ENCODE data around the gene IPO11. TPM values are rescaled to one million over a fixed set of nuclear protein-coding genes. Genes with fewer than 3 reads are reported as not detected.
"Not testable (repeated sequence)": the region's sequence is repeated elsewhere in the genome, so short reads cannot be mapped to it uniquely, and the experiment has no call there.

Gene IPO11
- total and polyA plus RNA-seq, 5 donors from 2014 or later, result 3.7 to 23.3 (median 6.8) TPM

DNA sequence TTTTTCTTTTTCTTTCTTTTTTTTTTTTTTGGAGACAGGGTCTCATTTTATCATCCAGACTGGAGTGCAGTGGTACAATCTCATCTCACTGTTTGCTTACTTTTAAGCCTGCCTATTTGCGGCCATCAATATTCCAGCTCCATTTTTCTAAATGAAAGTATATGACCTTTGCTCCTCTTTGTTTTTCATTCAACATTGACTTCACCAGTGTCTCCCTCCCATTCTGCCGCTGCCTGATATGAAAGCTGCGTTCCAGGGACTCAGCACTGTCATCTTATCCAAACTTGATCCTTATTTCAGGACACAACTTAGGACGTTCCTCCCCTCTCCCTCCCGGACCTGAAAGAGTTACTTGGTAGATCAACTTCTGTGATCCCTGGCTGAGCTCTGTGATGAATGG is 239.7 kb downstream of the IPO11 start:
- Mint-ChIP-seq H3K27me3 (no peaks in the 10 kb centered on the region), H3K36me3 (no peaks in the 10 kb centered on the region), H3K4me3 (no peak overlapping the region), H3K27ac (no peak overlapping the region), H3K4me1 (peaks cover 0 to 3% (median 0%) of the 10 kb centered on the region in 4 donors), H3K9me3 (peaks cover 0 to 2% (median 0%) of the 10 kb centered on the region in 7 donors)
- no peaks in the 10 kb centered on the region for H3K4me1 ChIP-seq (ENCODE audit: control insufficient read depth, insufficient read depth, low read length, poor library complexity, severe bottlenecking)
- H3K27ac ChIP-seq (ENCODE audit: insufficient read depth, low read length, poor library complexity, severe bottlenecking), result no peak overlapping the region
- H3K27me3 ChIP-seq (ENCODE audit: control insufficient read depth, insufficient read depth, low read length), result no peaks in the 10 kb centered on the region
- ATAC-seq (ENCODE audit: low read depth in 2 of 2) (no peak), DNase-seq (no peak)
- H3K36me3 ChIP-seq (ENCODE audit: control insufficient read depth, insufficient read depth, low read length), result no peaks in the 10 kb centered on the region
- H3K9me3 ChIP-seq (ENCODE audit: control insufficient read depth in 2 of 2, low read length in 2 of 2), result no peaks in the 10 kb centered on the region
- no peak overlapping the region for H3K4me3 ChIP-seq (ENCODE audit: low read depth, low read length)

- no peak overlapping the region for H3K4me3 ChIP-seq (ENCODE audit: low read depth, low read length)
- Mint-ChIP-seq H3K4me1 (peaks cover 0 to 3% (median 0%) of the 10 kb centered on the region in 4 donors), H3K27me3 (no peaks in the 10 kb centered on the region), H3K27ac (no peak overlapping the region), H3K4me3 (no peak overlapping the region), H3K36me3 (no peaks in the 10 kb centered on the region), H3K9me3 (peaks cover 0 to 7% (median under 1%) of the 10 kb centered on the region in 7 donors)
- no peak for ATAC-seq (ENCODE audit: low read depth in 2 of 2)
- DNase-seq, result no peak
- no peaks in the 10 kb centered on the region for H3K9me3 ChIP-seq (ENCODE audit: control insufficient read depth in 2 of 2, low read length in 2 of 2)
- no peaks in the 10 kb centered on the region for H3K27me3 ChIP-seq (ENCODE audit: control insufficient read depth, insufficient read depth, low read length)
- H3K36me3 ChIP-seq (ENCODE audit: control insufficient read depth, insufficient read depth, low read length), result no peaks in the 10 kb centered on the region
- H3K27ac ChIP-seq (ENCODE audit: insufficient read depth, low read length, poor library complexity, severe bottlenecking), result no peak overlapping the region
- H3K4me1 ChIP-seq (ENCODE audit: control insufficient read depth, insufficient read depth, low read length, poor library complexity, severe bottlenecking), result no peaks in the 10 kb centered on the region
These were observed 240.7 kb downstream of the IPO11 start for GRCh38 chr5:62653001-62653863.

DNA sequence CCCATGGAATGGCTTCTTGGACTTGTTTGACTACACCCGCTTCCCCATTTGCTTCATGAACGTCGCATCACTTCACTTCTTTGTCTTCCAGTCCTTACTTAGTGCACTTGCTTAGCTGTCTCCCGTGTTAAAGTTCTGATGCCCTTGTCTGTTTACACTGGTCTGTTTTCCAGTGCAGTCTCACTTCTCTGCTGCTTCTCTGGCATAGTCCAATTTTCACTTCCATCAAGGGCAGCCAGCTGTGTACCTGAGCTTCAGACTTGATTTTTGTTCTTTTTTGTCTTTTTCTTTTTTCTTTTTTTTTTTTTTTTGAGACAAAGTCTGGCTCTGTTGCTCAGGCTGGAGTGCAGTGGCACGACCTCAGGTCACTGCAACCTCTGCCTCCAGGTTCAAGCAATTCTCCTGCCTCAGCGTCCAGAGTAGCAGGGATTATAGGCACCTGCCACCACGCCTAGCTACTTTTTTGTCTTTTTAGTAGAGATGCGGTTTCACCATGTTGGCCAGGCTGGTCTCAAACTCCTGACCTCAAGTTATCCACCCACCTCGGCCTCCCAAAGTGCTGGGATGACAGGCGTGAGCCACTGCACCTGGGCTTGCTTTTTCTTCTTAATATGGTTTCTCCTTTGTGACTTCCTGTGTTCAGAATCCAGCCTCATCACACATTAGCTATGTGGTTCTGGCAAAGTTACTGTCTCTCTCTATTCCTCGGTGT is 241.5 kb downstream of the IPO11 start:
- H3K4me3 Mint-ChIP-seq, result no peak overlapping the region

DNA sequence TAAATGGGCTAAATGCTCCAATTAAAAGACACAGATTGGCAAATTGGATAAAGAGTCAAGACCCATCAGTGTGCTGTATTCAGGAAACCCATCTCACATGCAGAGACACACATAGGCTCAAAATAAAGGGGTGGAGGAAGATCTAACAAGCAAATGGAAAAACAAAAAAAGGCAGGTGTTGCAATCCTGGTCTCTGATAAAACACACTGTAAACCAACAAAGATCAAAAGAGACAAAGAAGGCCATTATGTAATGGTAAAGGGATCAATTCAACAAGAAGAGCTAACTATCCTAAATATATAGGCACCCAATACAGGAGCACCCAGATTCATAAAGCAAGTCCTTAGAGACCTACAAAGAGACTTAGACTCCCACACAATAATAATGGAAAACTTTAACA is 245.2 kb downstream of the IPO11 start:
- peaks cover 0 to 11% (median 3%) of the 10 kb centered on the region in 7 donors for H3K9me3 Mint-ChIP-seq
- not testable (repeated sequence) for DNase-seq

More for the DNA sequence above, 241.5 kb downstream of the IPO11 start:
- Histone ChIP-seq H3K27me3 (ENCODE audit: control insufficient read depth, insufficient read depth, low read length) (no peaks in the 10 kb centered on the region), H3K4me1 (ENCODE audit: control insufficient read depth, insufficient read depth, low read length, poor library complexity, severe bottlenecking) (no peaks in the 10 kb centered on the region), H3K9me3 (ENCODE audit: control insufficient read depth in 2 of 2, low read length in 2 of 2) (no peaks in the 10 kb centered on the region), H3K4me3 (ENCODE audit: low read depth, low read length) (no peak overlapping the region), H3K36me3 (ENCODE audit: control insufficient read depth, insufficient read depth, low read length) (no peaks in the 10 kb centered on the region), H3K27ac (ENCODE audit: insufficient read depth, low read length, poor library complexity, severe bottlenecking) (no peak overlapping the region)
- Mint-ChIP-seq H3K4me1 (peaks cover 0 to 3% (median 0%) of the 10 kb centered on the region in 4 donors), H3K36me3 (no peaks in the 10 kb centered on the region), H3K27me3 (no peaks in the 10 kb centered on the region), H3K27ac (no peak overlapping the region), H3K9me3 (peaks cover 0 to 11% (median 3%) of the 10 kb centered on the region in 7 donors)
- DNase-seq, result no peak
- no peak for ATAC-seq (ENCODE audit: low read depth in 2 of 2)

DNA sequence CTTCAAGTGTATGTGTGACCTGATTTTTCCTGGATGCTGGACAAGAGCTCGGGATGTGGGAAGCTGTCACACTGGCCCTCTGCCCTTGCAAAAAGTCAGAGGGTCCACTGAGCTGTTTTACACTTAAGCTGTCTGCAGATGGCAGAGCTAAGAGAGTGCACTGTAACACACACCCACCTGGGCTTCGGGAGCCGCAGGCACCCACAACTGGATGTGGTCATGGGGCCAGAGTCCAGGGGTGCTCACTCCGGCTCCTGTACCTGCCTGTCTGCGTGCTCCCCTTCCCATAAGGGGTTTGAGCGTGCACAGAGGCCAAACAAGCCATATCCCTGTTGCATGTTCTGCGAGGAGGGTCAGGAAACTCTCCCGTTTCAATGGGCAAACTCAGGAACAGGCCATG is 248.6 kb downstream of the IPO11 start:
- Histone ChIP-seq H3K4me1 (ENCODE audit: control insufficient read depth, insufficient read depth, low read length, poor library complexity, severe bottlenecking) (no peaks in the 10 kb centered on the region), H3K36me3 (ENCODE audit: control insufficient read depth, insufficient read depth, low read length) (no peaks in the 10 kb centered on the region), H3K27me3 (ENCODE audit: control insufficient read depth, insufficient read depth, low read length) (no peaks in the 10 kb centered on the region), H3K27ac (ENCODE audit: insufficient read depth, low read length, poor library complexity, severe bottlenecking) (no peak overlapping the region), H3K4me3 (ENCODE audit: low read depth, low read length) (no peak overlapping the region), H3K9me3 (ENCODE audit: control insufficient read depth in 2 of 2, low read length in 2 of 2) (no peaks in the 10 kb centered on the region)
- no peaks in the 10 kb centered on the region for H3K4me1 Mint-ChIP-seq
- H3K27me3 Mint-ChIP-seq, result no peaks in the 10 kb centered on the region
- peaks cover 0 to 11% (median 3%) of the 10 kb centered on the region in 7 donors for H3K9me3 Mint-ChIP-seq
- ATAC-seq (ENCODE audit: low read depth in 2 of 2) (no peak), DNase-seq (no peak)
- H3K36me3 Mint-ChIP-seq, result no peaks in the 10 kb centered on the region
- H3K27ac Mint-ChIP-seq, result no peak overlapping the region
- H3K4me3 Mint-ChIP-seq, result no peak overlapping the region

More for the DNA sequence above, 245.2 kb downstream of the IPO11 start:
- H3K4me3 Mint-ChIP-seq; H3K27me3 Mint-ChIP-seq; H3K27me3 ChIP-seq (ENCODE audit: control insufficient read depth, insufficient read depth, low read length); H3K4me1 ChIP-seq (ENCODE audit: control insufficient read depth, insufficient read depth, low read length, poor library complexity, severe bottlenecking); H3K4me3 ChIP-seq (ENCODE audit: low read depth, low read length); ATAC-seq (ENCODE audit: low read depth in 2 of 2); H3K9me3 ChIP-seq (ENCODE audit: control insufficient read depth in 2 of 2, low read length in 2 of 2); H3K4me1 Mint-ChIP-seq; H3K36me3 ChIP-seq (ENCODE audit: control insufficient read depth, insufficient read depth, low read length); H3K36me3 Mint-ChIP-seq; H3K27ac ChIP-seq (ENCODE audit: insufficient read depth, low read length, poor library complexity, severe bottlenecking); H3K27ac Mint-ChIP-seq: not testable (repeated sequence)

DNA sequence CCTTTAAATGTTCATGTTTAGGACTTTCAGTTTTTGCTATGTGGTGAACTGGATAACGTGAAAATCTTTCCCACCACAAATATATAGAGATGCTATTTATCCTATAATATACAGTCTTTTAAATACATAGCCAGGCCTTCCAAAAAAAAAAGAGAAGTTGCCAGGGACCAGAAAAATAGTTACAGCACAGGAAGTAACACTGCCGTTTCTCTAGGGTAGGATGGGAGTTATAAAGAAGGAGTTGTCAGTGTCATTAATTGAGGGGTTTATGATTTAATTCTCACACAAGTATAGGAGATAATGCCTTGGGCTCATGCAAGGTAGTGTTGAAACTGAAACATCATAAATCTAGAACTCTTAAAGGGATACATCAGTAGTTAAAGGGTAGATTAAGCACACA is 250.0 kb downstream of the IPO11 start:
- no peak for ATAC-seq (ENCODE audit: low read depth in 2 of 2)
- Histone ChIP-seq H3K27ac (ENCODE audit: insufficient read depth, low read length, poor library complexity, severe bottlenecking) (no peak overlapping the region), H3K27me3 (ENCODE audit: control insufficient read depth, insufficient read depth, low read length) (no peaks in the 10 kb centered on the region), H3K4me3 (ENCODE audit: low read depth, low read length) (no peak overlapping the region), H3K36me3 (ENCODE audit: control insufficient read depth, insufficient read depth, low read length) (no peaks in the 10 kb centered on the region), H3K9me3 (ENCODE audit: control insufficient read depth in 2 of 2, low read length in 2 of 2) (no peaks in the 10 kb centered on the region), H3K4me1 (ENCODE audit: control insufficient read depth, insufficient read depth, low read length, poor library complexity, severe bottlenecking) (no peaks in the 10 kb centered on the region)
- H3K9me3 Mint-ChIP-seq, result peaks cover 0 to 11% (median 3%) of the 10 kb centered on the region in 7 donors
- H3K4me1 Mint-ChIP-seq, result no peaks in the 10 kb centered on the region
- no peak for DNase-seq
- H3K4me3 Mint-ChIP-seq, result no peak overlapping the region
- H3K27ac Mint-ChIP-seq, result no peak overlapping the region
- H3K36me3 Mint-ChIP-seq, result no peaks in the 10 kb centered on the region
- no peaks in the 10 kb centered on the region for H3K27me3 Mint-ChIP-seq

GRCh38 chr5:62671479-62671878 is 258.9 kb downstream of the IPO11 start:
- H3K4me1 ChIP-seq (ENCODE audit: control insufficient read depth, insufficient read depth, low read length, poor library complexity, severe bottlenecking), result no peaks in the 10 kb centered on the region
- DNase-seq, result no peak
- H3K27me3 Mint-ChIP-seq, result peaks cover 4% of the 10 kb centered on the region
- H3K4me3 ChIP-seq (ENCODE audit: low read depth, low read length), result no peak overlapping the region
- H3K9me3 Mint-ChIP-seq, result peaks cover 0 to 11% (median 2%) of the 10 kb centered on the region in 7 donors
- no peak overlapping the region for H3K4me3 Mint-ChIP-seq
- no peaks in the 10 kb centered on the region for H3K27me3 ChIP-seq (ENCODE audit: control insufficient read depth, insufficient read depth, low read length)
- no peak overlapping the region for H3K27ac ChIP-seq (ENCODE audit: insufficient read depth, low read length, poor library complexity, severe bottlenecking)
- no peaks in the 10 kb centered on the region for H3K9me3 ChIP-seq (ENCODE audit: control insufficient read depth in 2 of 2, low read length in 2 of 2)
- H3K36me3 Mint-ChIP-seq, result no peaks in the 10 kb centered on the region
- ATAC-seq (ENCODE audit: low read depth in 2 of 2), result no peak
- H3K4me1 Mint-ChIP-seq, result no peaks in the 10 kb centered on the region
- no peak overlapping the region for H3K27ac Mint-ChIP-seq
- H3K36me3 ChIP-seq (ENCODE audit: control insufficient read depth, insufficient read depth, low read length), result no peaks in the 10 kb centered on the region

Data from CD4-positive, CD25-positive, alpha-beta regulatory T cell (primary cell).